ENCODE data around the gene METTL8. TPM values are rescaled to one million over a fixed set of nuclear protein-coding genes. Genes with fewer than 3 reads are reported as not detected.
"Not testable (repeated sequence)": the region's sequence is repeated elsewhere in the genome, so short reads cannot be mapped to it uniquely, and the experiment has no call there.

The METTL8 gene
- total RNA-seq, 1 donor from 2014 or later, result 33.7 TPM

DNA sequence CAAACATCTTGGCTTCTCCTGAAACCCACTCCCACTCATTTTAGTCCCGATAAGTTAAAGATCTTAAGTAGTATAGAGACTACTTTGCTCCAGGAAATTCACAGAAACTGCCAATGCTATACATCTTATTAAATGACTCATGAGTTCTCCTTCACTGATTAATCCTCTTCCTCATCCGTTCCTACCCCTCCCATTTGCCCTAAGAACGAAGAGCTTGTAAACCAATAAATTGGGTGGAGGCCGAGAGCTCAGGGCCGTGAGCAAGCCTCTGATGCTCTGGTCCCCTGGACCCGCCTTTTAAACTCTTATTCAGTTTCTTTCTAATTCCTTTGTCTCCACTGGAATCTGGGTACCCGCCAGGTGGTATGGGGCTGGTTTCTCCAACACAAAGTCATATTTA lies 68.6 kb downstream of the METTL8 start:
- DNase-seq (ENCODE audit: low read depth), result peak; percentile 61
- Histone ChIP-seq H3K27me3 (ENCODE audit: control insufficient read depth, insufficient read depth, low read length) (no peaks in the 10 kb centered on the region), H3K4me3 (ENCODE audit: low read depth, low read length) (no peak overlapping the region), H3K36me3 (ENCODE audit: control insufficient read depth, insufficient read depth, low read length) (peaks cover 2% of the 10 kb centered on the region)
- FAIRE-seq, result no peak
- TF ChIP-seq, protein P1, sequence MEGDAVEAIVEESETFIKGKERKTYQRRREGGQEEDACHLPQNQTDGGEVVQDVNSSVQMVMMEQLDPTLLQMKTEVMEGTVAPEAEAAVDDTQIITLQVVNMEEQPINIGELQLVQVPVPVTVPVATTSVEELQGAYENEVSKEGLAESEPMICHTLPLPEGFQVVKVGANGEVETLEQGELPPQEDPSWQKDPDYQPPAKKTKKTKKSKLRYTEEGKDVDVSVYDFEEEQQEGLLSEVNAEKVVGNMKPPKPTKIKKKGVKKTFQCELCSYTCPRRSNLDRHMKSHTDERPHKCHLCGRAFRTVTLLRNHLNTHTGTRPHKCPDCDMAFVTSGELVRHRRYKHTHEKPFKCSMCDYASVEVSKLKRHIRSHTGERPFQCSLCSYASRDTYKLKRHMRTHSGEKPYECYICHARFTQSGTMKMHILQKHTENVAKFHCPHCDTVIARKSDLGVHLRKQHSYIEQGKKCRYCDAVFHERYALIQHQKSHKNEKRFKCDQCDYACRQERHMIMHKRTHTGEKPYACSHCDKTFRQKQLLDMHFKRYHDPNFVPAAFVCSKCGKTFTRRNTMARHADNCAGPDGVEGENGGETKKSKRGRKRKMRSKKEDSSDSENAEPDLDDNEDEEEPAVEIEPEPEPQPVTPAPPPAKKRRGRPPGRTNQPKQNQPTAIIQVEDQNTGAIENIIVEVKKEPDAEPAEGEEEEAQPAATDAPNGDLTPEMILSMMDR (IDR thresholded peaks at IDR 0.05; ENCODE audit: insufficient read depth, low read length, severe bottlenecking), result no peak

DNA sequence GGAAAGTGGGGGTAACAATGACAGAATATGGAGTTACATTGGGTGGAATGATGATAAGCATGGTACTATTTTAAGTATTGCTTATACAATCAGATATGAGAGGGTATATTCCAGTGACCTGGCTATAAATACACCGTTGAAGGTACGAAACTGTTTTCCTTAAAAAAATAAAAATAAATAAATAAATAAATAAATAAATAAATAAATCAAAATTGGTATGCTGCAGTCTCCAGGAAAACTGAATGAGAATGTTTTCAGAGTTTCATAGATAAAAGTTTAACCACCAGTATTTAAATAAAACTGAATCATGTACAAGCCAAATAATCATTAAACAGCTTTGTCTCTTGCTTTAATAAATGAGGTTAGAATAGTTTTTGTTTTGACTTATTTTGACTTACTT lies 71.4 kb downstream of the METTL8 start:
- FAIRE-seq (no peak), DNase-seq (ENCODE audit: low read depth) (no peak)
- Histone ChIP-seq H3K4me3 (ENCODE audit: low read depth, low read length) (no peak overlapping the region), H3K27me3 (ENCODE audit: control insufficient read depth, insufficient read depth, low read length) (no peaks in the 10 kb centered on the region), H3K36me3 (ENCODE audit: control insufficient read depth, insufficient read depth, low read length) (peaks cover 3% of the 10 kb centered on the region)
- TF ChIP-seq, protein P1 (IDR thresholded peaks at IDR 0.05; ENCODE audit: insufficient read depth, low read length, severe bottlenecking), result no peak

DNA sequence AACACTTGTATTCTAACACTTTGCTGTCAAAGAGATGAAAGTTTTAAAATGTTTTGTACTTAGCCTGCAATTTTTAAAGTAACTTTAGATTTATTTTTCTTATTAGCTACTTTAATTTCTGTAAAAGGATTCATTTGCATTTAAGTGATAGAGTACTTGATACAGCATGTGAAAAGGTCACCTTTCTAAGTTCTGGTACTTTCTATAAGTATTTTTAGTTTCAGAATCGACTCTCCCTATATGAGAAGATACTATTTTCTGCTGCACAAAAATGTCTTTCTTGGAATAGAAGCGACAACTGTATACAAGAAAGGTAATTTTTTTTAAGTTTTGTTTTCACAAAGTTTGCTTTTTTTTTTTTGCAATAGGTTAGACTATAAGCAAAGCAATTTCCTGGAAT lies 72.9 kb downstream of the METTL8 start:
- DNase-seq (ENCODE audit: low read depth) (no peak), FAIRE-seq (no peak)
- Histone ChIP-seq H3K27me3 (ENCODE audit: control insufficient read depth, insufficient read depth, low read length) (no peaks in the 10 kb centered on the region), H3K36me3 (ENCODE audit: control insufficient read depth, insufficient read depth, low read length) (peaks cover 3% of the 10 kb centered on the region), H3K4me3 (ENCODE audit: low read depth, low read length) (no peak overlapping the region)
- TF ChIP-seq, protein P1 (IDR thresholded peaks at IDR 0.05; ENCODE audit: insufficient read depth, low read length, severe bottlenecking), result no peak

DNA sequence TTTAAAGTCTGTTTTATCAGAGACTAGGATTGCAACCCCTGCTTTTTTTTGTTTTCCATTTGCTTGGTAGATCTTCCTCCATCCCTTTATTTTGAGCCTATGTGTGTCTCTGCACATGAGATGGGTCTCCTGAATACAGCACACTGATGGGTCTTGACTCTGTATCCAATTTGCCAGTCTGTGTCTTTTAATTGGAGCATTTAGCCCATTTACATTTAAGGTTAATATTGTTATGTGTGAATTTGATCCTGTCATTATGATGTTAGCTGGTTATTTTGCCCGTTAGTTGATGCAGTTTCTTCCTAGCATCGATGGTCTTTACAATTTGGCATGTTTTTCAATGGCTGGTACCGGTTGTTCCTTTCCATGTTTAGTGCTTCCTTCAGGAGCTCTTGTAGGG lies 80.0 kb downstream of the METTL8 start:
- not testable (repeated sequence) for DNase-seq (ENCODE audit: low read depth); H3K27me3 ChIP-seq (ENCODE audit: control insufficient read depth, insufficient read depth, low read length); H3K36me3 ChIP-seq (ENCODE audit: control insufficient read depth, insufficient read depth, low read length); FAIRE-seq; H3K4me3 ChIP-seq (ENCODE audit: low read depth, low read length)

DNA sequence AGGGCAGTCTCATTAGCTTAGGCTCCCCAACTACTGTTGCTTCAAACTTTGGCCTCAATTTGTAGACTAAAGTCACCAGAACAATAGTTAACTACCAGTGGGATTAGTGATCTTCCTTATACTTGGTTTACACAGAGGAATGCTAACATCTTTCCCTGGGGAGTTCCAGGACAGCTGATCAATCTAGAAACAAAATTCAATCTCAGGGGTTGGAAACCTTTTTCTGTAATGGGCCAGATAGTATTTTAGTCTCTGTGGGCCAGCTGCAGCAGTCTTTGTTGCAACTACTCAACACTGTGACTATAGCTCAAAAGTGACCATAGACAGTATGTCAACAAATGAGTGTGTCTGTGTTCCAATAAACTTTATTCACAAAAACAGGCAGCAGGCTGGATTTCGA lies 85.7 kb downstream of the METTL8 start:
- DNase-seq (ENCODE audit: low read depth) (no peak), FAIRE-seq (no peak)
- no peaks in the 10 kb centered on the region for H3K27me3 ChIP-seq (ENCODE audit: control insufficient read depth, insufficient read depth, low read length)
- TF ChIP-seq, protein P1 (IDR thresholded peaks at IDR 0.05; ENCODE audit: insufficient read depth, low read length, severe bottlenecking), result no peak
- H3K36me3 ChIP-seq (ENCODE audit: control insufficient read depth, insufficient read depth, low read length), result no peaks in the 10 kb centered on the region
- H3K4me3 ChIP-seq (ENCODE audit: low read depth, low read length), result no peak overlapping the region

DNA sequence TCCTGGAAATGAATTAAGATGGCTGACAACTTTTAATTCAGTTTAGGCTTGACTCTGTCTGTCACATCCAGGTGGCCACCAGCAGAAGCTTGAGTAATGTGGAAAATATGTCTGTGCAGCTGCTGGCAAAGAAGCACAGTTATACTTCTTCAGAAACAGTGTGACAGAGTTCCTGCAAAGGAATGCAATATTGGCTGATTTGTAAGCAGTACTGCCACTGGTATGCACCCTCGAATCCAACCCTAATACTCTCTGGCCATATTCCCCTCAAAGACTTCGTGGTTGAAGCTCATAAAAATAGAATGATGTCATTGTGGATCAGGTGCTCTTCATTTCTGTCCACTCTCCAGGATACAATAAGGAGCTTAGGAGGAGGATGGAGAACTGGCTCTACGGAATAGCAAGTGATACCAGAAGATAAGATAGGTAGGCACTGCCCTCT lies 86.2 kb downstream of the METTL8 start:
- Histone ChIP-seq H3K27me3 (ENCODE audit: control insufficient read depth, insufficient read depth, low read length) (no peaks in the 10 kb centered on the region), H3K36me3 (ENCODE audit: control insufficient read depth, insufficient read depth, low read length) (no peaks in the 10 kb centered on the region), H3K4me3 (ENCODE audit: low read depth, low read length) (no peak overlapping the region)
- peak; percentile 14 for DNase-seq (ENCODE audit: low read depth)
- TF ChIP-seq, protein P1 (IDR thresholded peaks at IDR 0.05; ENCODE audit: insufficient read depth, low read length, severe bottlenecking), result no peak
- no peak for FAIRE-seq

All from bronchial epithelial cell (primary cell).